ENCODE results near the gene SHISA6. TPM values are rescaled to one million over a fixed set of nuclear protein-coding genes. Genes with fewer than 3 reads are reported as not detected.
A peak's percentile ranks its signal among the peaks of the same experiment; 100 is the strongest.

The SHISA6 gene
- total RNA-seq, 2 donors from 2014 or later, result 0.26 to 0.62 TPM

DNA sequence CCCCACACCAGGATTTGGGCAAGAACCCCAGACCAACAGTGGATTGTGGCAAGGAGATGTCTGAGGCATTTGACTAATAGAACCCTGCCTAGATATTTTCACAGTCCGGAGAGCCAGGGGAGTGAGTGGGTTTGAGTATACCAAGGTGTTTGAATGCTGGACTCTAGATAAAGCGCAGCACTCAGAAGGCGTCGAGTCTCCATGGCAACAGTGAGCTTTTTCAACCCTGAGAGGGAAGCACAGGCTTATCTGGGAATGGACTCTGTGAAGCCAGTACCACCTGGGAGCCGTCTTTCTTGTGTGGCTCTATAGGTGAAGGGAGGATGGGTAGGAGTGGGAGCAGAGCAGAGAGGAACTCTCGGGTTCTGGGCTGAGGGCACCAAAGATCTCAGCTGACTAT lies 147.0 kb downstream of the SHISA6 start:
- intact Hi-C loops (cut with DNase I), result no loop called here
- DNase-seq (no peak), ATAC-seq (no peak)

DNA sequence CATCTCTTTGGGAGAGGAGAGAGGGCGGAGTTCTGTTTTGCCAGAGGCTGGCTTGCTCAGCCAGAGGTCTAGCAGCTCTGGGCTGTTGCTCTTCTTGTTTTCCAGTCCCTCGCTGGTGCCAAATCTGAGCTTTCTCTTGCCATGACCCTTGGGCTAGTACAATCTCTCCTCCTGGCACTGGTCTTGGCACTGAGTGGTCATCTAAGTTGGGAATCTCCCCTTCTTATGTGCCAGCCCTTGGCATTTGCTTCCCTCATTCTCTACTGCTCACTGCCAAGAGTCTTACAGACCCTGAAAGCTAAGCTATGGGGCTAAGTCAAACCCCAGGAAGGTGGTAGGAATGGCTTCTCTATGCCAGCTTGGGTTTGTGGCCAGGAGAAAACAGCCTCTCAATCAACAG lies 148.6 kb downstream of the SHISA6 start:
- intact Hi-C loops (cut with DNase I), result no loop called here
- DNase-seq (no peak), ATAC-seq (peak in 1 of 2 donors; percentile 55)

DNA sequence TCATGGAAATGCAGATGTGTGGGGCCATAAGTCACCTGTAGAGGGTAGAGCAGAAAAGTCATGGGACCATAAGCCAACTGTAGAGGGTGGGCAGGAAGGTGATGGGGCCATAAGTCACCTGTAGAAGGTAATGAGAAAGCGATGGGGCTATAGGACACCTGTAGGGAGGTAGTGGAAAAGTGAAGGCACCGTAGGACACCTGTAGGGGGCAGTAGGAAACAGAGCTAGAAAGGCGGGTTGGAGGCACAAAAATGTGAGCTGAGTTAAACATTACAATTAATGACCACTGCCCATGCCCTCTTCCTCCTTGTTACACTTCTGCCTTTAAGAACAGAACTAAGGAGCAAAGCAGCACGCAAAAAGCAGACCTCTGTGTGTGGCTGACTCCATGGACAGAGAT lies 150.1 kb downstream of the SHISA6 start:
- intact Hi-C loops (cut with DNase I), result no loop called here
- ATAC-seq (no peak), DNase-seq (no peak)

DNA sequence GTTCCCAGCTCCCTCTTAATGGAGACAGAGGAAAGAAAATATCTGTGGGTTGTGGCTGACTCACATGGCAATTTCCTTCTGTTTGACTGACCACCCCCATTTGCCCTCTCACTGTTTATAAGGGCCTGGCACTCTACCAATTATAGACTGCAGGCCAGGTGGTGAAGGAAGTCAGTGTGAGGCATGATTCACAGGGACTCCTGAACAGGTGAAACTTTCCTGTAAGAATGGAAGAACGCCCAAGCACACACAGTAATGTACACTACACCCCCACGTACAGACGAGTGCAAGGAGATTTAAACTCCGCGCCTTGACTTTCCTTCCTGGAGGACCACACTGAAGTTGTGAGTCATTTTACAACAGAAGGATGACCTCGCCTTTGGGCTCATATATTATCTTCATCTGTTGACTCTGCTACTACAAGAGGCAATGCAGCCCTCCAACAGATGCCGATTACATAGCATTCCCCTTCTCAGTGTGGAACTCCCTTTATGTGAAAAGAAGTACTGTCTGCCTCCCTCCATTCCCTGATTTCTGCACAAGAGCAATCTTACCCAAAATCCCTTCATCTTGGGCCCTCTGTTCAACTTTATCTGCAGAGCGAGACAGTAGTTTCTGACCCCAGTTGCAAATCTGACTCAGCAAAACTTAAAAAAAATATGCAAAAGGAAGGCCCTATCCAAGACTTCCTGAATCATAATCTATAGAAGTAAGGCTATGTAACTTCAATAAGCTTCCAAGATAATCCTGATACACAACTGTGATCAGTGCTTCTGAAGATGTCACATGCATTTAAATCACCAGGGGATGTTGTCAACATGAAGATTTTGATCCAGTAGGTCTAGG lies 163.6 kb downstream of the SHISA6 start:
- intact Hi-C loops (cut with DNase I), result no loop called here
- DNase-seq (no peak), ATAC-seq (no peak)

DNA sequence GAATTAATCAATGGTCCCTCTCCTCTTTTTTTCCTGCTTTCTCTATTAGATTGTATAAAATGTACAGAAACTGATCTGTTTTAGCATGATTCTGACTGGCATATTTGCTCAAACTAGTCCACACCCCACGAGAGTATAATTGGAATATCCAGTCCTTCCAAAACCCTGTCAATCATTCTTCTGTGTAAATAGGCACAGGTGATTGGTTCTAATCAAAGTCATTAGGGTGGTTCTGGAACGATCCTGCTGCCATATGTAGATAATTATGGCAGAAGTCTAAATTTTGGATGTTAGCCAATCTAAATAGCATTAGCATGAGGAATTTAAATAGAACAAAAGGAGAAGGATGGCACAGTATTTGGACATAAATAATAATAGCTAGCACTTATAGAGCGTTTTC lies 165.7 kb downstream of the SHISA6 start:
- intact Hi-C loops (cut with DNase I), result no loop called here
- ATAC-seq, result no peak
- DNase-seq, result no peak

DNA sequence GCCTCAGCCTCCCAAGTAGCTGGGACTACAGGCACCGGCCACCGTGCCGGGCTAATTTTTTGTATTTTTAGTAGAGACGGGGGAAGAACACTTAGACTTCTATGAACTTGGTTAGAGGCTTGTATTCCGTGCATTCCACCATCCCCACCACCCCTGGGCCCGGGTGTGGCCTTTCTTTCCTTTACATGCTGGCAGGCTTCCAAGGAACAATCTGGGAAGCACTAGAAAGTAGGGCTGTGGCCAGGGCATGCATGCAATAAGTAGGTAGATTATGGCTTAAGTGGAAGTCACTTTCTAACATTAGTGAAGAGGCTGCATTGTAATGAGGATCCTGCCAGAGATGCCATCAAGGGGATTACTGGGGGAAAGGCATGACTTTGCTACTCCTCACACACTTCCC lies 171.6 kb downstream of the SHISA6 start:
- intact Hi-C loops (cut with DNase I), result no loop called here
- ATAC-seq (no peak), DNase-seq (no peak)

DNA sequence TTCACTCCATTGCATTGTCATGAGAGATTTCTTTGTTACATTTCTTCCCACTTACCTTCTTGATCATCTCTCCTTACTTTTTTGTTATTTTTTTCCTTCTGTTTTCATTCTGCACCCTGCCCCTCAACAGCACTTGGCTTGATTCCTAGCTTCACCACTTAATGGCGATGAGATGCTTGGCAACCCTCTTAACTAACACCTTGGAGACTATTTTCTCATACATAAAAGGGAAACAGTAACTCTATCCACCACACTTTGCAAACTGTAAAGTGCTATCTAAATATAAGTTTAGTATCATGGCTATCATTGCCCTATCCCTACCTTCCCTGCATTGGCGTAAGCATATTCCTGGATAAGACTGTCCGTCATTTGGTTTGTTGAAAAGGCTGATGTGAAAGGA lies 177.3 kb downstream of the SHISA6 start:
- ATAC-seq, result no peak
- no peak for DNase-seq

DNA sequence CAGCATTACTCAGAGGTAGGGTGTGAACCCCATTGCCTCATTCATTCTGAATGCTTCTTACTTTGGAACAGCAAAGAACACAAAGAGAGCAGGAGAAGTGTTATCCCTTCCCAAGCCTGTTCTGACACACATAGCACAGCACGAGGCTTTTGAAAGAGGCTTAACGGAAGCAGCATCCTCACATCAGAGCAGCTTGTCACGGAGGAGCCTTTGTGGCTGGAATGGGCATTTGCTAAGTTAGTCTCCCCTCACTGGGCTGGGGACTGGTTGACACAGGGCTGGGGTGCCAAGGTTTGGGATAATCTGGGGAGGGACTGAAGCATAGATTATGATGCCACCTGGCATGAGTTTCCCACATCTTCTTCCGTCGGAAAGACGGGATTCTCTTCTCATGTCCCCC lies 189.7 kb downstream of the SHISA6 start:
- DNase-seq (no peak), ATAC-seq (no peak)
- intact Hi-C loops (cut with DNase I), result no loop called here

More for the DNA sequence above, 177.3 kb downstream of the SHISA6 start:
- intact Hi-C loops (cut with DNase I), result no loop called here

DNA sequence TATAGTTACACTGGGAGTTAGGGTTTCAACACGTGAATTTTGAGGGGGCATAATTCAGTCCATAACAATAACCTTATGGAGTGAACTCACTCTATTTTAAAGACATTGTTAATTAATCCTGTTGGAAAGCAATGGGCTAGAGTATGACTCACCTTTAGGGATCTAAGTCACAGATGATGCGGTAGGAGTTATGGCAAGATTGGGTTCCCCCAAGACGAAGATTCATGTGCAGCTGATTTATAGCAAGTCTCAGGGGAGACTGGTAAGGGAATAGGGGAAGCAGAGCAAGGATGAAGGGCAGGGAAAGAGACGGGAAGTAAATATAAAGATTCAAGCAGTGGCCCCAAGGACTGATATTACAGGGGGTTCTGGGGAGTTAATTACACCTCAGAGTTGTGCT lies 197.7 kb downstream of the SHISA6 start:
- intact Hi-C loops (cut with DNase I), result no loop called here
- DNase-seq, result no peak
- ATAC-seq, result no peak

DNA sequence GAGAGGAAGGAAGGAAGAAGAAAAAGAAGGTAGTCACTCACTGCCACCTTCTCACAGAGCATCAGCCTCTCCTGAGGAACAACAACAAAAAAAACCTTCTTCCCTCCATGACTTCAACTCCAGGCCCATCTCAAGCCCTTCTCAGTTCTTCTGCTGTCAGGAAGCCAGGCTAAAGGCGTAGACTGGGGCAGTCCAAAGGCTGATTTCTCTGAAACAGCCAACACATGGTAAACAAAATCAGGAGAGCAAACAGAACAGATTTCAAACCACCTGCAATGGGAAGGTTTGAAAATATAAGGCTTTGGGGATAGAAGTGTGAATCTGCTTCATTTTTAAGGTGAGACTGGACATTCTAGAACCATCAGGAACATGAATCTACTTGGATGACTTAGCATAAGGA lies 200.0 kb downstream of the SHISA6 start:
- DNase-seq (no peak), ATAC-seq (no peak)
- intact Hi-C loops (cut with DNase I), result no loop called here

DNA sequence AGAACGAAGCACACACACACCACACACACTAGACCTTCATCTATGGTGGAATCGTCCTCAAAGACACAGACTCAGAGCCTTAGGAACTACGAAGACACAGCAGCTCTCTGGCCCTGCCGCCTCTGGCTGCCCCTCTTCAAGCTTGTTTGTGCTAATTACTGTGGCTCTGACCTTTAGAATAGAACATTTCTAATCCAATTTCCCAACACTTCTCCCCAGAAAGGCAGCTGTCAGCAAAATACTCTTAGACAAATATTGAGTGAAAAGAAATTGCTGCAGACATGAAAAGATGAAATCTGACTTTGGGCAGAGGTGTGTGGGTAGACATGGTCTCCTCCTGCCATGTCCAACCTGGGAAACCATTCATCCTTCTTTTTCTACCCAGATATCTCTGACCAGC lies 205.3 kb downstream of the SHISA6 start:
- DNase-seq (no peak), ATAC-seq (no peak)
- intact Hi-C loops (cut with DNase I), result no loop called here

DNA sequence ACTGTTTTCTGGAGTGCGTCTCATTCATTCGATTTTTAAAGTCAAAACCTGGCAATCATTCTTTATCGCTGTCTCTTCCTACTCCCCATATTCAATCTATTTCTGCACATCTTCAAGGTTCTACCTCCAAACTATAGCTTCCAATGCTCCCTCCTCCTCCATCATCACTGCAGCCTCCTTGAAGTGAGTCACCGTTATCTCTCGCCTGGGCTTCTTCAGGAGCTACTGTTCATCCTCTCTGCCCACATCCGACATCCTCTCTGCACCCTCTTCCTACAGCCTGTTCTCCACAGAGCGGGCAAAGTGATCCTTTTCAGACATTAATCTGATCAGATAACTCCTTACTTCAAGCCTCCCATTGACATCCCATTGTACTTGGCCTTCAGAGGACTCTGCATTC lies 213.1 kb downstream of the SHISA6 start:
- no peak for DNase-seq
- no peak for ATAC-seq
- intact Hi-C loops (cut with DNase I), result no loop called here

DNA sequence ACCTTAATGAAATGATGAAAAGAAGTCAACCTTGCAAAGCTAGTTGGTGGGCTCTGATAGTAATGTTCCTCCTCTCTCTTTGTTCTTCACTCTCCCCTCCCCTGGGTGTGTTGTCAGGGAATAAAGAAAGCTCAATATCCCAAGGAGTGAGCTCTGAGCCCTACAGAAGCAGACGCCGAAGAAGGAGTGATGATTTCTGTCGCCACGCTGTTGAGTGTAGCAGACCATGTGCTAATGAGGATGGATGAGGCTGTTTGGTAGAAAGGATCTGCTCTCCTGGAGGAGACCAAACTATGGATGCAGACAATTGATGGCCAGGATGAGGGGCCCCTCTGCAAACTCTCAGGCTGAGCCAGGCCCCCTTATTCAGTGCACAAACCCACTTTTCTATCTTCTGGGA lies 217.3 kb downstream of the SHISA6 start:
- no peak for DNase-seq
- ATAC-seq, result no peak
- intact Hi-C loops (cut with DNase I), result no loop called here

DNA sequence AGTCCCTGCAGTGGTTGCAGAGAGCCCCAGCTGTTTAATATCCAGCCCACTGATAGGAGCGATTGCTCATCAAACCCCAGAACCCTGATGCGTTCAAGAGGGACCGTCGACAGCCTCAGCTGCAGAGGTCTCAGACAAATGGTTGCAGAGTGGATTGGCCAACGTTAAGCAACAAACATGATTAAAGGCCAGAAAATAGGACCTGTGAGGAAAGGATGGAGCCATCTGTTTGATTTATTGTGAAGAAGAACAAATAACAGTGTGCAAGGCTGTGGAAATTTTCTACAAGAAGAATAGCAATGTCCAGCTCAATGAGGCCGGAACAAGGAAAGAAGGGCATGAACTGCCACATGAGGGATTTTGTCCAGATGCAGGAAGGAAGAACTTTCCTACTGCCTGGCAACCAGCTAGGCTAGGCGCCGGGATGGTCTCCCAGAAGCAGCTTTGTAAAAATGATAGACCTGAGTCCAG lies 218.9 kb downstream of the SHISA6 start:
- DNase-seq, result no peak
- peak in 1 of 2 donors; percentile 21 for ATAC-seq
- intact Hi-C loops (cut with DNase I), result no loop called here

DNA sequence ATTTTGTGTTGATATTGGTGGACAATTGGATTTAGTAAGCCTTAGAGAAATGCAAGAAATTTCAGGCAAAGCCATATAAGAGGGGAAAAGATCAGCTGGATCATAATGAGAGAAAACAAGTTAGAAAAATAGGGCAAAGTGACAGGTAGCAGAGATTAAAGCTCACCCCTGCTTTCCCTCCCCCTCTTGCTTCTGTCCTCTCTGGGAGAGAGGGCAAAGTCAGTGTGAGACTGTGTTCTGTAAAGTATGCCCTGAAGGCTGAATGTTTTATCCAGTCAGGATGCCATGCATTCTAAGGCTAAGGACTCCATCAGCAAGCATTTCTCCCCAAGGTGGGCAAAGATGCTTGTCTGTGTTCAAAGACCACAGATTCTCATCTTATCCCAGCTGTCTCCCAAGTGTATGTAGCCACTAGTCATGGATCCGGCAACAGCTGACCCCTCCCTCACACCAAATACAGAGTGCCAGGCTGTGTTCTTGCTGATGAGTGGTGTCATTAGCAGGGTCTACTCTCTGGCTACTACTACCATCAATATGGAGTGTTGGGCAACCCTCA lies 221.1 kb downstream of the SHISA6 start:
- no peak for ATAC-seq
- DNase-seq, result no peak
- intact Hi-C loops (cut with DNase I), result no loop called here

DNA sequence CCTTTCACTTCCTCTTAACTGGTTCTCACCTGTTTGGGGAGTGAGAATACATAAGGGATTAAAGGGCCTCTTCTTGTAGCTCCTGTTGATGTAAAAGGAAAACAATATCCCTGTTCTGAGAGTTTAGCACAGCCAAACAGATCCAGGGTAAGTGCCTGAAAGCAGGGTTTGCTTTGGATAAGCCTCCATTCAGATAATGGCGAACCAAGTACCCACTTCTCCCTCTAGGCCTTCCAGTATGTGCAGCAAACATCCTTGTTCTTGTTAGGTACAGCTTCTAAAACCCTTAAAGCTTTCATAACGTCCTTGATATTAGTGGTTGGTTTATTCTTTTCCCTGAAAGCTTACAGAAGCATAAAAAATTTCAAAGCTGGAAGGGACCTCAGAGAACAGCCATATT lies 226.6 kb downstream of the SHISA6 start:
- DNase-seq, result no peak
- intact Hi-C loops (cut with DNase I), result no loop called here
- ATAC-seq, result no peak

DNA sequence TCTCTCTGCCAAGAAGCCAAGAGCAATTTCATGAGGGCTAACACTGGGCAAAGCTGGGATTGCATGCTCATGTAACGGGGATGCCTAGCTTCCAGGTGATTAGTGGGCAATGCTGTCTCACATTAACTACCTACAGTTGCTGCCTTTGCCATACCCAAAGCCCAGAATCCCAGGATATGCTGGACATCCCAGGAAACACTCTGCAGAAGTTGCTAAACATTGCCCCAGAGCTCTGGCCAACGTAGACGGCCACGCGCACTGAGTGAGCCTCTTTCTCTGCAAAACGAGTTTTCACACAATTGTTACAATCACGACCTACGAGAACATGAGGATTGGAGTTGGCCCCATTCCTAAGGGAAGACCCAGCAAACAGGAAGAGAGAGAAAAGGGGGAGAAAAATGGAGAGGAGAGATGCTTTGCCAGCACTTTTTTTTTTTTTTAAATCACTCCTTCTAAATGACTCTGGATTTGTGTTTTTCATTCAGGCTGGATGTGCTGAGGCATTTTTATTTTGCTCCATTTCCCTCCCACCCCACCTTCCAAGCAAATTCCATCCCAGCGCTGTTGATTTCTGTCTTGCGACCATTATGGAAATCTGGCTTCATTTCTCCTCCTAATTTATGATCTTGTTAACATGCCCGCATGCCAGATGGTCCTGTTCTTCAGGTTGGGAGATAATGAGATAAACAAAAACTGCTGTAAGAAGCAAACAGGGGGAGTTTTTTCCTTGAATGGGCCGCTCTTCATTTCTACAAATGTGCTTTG lies 244.5 kb downstream of the SHISA6 start:
- no peak for DNase-seq
- ATAC-seq, result no peak
- intact Hi-C loops (cut with DNase I), result no loop called here

DNA sequence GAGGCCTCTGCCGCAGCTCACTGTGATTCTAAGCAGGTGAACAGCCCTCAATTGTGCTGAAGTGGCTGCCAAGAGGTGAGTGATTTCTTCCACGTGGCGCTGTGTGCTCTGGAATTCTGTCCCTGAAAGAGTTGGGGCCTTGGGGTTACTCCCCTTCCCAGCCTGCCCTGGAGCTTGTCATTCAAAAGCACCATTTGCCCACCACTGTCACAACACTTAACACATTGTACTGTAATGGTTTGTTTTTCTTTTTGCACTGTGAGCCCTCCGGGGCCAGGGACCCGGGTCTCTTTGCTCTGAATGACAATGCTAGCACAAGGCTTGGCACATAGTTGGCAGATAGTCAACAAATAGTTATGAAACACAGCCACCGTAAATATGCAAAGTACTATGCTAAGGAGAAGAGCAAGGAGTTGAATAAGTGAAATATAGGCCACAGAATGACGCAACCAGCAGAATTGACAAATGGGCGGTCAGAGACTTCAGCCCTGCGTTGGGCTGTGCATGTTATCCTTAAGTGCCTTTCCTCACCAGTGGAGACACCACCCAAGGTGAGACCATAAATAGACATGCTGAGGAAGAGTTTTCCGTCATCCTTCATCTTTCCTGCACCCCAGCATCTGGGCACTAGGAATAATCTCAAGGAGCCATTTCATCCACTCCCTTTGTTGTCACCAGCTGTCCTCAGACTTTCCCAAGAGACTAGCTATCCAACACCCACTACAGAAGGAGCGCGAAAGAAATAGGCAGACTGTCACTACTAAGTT lies 245.3 kb downstream of the SHISA6 start:
- DNase-seq (no peak), ATAC-seq (no peak)
- intact Hi-C loops (cut with DNase I), result no loop called here

DNA sequence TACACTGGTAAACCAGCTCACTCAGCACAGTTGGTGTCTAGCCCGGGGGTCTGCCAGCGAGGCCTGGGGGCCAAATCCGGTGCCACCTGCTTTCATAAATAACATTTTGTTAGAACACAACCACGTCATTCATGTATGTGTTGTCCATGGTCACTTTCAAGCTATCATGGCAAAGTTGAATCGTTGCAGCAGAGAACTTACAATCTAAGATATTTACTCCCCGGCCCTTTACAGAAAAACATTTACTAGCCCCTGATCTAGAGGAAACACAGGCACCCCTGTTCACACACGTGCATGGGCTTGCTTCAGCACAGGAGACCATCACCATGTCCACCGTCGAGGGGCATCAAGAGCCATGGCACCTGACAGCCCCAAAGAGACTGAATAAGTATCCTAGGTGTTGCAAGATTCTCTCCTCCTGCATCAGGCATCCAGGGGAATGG lies 245.9 kb downstream of the SHISA6 start:
- no peak for ATAC-seq
- intact Hi-C loops (cut with DNase I), result no loop called here

DNA sequence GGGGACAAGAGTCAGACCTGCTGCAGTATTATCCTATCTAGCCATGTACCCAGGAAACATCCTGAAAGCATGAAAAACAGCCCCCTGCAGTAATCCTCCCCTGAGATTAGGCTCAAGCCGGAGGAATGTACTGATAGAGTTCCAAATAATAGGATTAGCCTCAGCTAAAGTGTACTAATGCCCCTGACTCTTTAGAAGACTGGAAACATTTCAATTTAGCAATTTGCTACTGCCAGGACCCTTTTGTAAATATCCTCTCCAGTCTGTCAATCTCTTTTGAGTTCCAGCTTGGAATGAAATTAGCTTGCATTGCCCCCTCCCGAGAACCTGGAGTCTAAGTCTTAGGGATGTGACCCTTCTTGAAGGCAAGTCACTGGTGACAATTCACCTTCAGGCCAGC lies 246.5 kb downstream of the SHISA6 start:
- ATAC-seq (no peak), DNase-seq (no peak)
- intact Hi-C loops (cut with DNase I), result no loop called here

More for the DNA sequence above, 245.9 kb downstream of the SHISA6 start:
- no peak for DNase-seq
